SIG-M5 (cell line): Measurements from ENCODE around the gene MAMDC2.

ENCODE experiments used
- DNase-seq: peaks from one replicate; lab custom pipeline; 2025; lab: John Stamatoyannopoulos, UW

The MAMDC2 gene

GRCh38 chr9:70065572-70065971 lies 21.9 kb downstream of the MAMDC2 start:
- DNase-seq = no peak

GRCh38 chr9:70066418-70066817 lies 22.8 kb downstream of the MAMDC2 start:
- DNase-seq = no peak

GRCh38 chr9:70066874-70067273 lies 23.2 kb downstream of the MAMDC2 start:
- DNase-seq = no peak

- DNase-seq = no peak
Measured at GRCh38 chr9:70069704-70070103, 26.1 kb downstream of the MAMDC2 start.

- no peak for DNase-seq
Measured at GRCh38 chr9:70073193-70073592, 29.5 kb downstream of the MAMDC2 start.

- DNase-seq = no peak
Measured at GRCh38 chr9:70073756-70074155, 30.1 kb downstream of the MAMDC2 start.

- no peak for DNase-seq
Measured at GRCh38 chr9:70076678-70077077, 33.0 kb downstream of the MAMDC2 start.

- no peak for DNase-seq
Measured at GRCh38 chr9:70079417-70080037, 35.9 kb downstream of the MAMDC2 start.

- no peak for DNase-seq
Measured at GRCh38 chr9:70080481-70081119, 37.0 kb downstream of the MAMDC2 start.

GRCh38 chr9:70081120-70081495 lies 37.5 kb downstream of the MAMDC2 start:
- no peak for DNase-seq

GRCh38 chr9:70083429-70083828 lies 39.8 kb downstream of the MAMDC2 start:
- no peak for DNase-seq

- DNase-seq = no peak
Measured at GRCh38 chr9:70085241-70085640, 41.6 kb downstream of the MAMDC2 start.

GRCh38 chr9:70091103-70091502 lies 47.5 kb downstream of the MAMDC2 start:
- no peak for DNase-seq

GRCh38 chr9:70091572-70091971 lies 47.9 kb downstream of the MAMDC2 start:
- DNase-seq = no peak

- no peak for DNase-seq
Measured at GRCh38 chr9:70092190-70092589, 48.5 kb downstream of the MAMDC2 start.

- no peak for DNase-seq
Measured at GRCh38 chr9:70093095-70093494, 49.4 kb downstream of the MAMDC2 start.

GRCh38 chr9:70093944-70094343 lies 50.3 kb downstream of the MAMDC2 start:
- no peak for DNase-seq

- DNase-seq = no peak
Measured at GRCh38 chr9:70094747-70095146, 51.1 kb downstream of the MAMDC2 start.

GRCh38 chr9:70097187-70097586 lies 53.5 kb downstream of the MAMDC2 start:
- no peak for DNase-seq

GRCh38 chr9:70100362-70100761 lies 56.7 kb downstream of the MAMDC2 start:
- no peak for DNase-seq

- no peak for DNase-seq
Measured at GRCh38 chr9:70101265-70101664, 57.6 kb downstream of the MAMDC2 start.

- no peak for DNase-seq
Measured at GRCh38 chr9:70105147-70105546, 61.5 kb downstream of the MAMDC2 start.

- DNase-seq = no peak
Measured at GRCh38 chr9:70106571-70106970, 62.9 kb downstream of the MAMDC2 start.

GRCh38 chr9:70107558-70107957 lies 63.9 kb downstream of the MAMDC2 start:
- no peak for DNase-seq
